Osteocyte (in vitro differentiated cells): ENCODE measurements around the gene HID1. TPM values are rescaled to one million over a fixed set of nuclear protein-coding genes. Genes with fewer than 3 reads are reported as not detected.

ENCODE experiments used
- DNase-seq: peaks from one replicate; pipeline ENCODE4 v3.0.0; 2021; ENCODE audit warnings: mixed read lengths; ENCODE audit not compliant: unreplicated experiment; ENCODE audit errors: extremely low spot score
- H3K27ac Mint-ChIP-seq: one replicate; pipeline ENCODE4 v1.8.0; 2021; ENCODE audit warnings: mild to moderate bottlenecking, mixed read lengths; ENCODE audit not compliant: unreplicated experiment
- H3K27me3 Mint-ChIP-seq: one replicate; pipeline ENCODE4 v1.8.0; 2021; ENCODE audit warnings: mixed read lengths; ENCODE audit not compliant: unreplicated experiment
- H3K36me3 Mint-ChIP-seq: one replicate; pipeline ENCODE4 v1.8.0; 2021; ENCODE audit warnings: mixed read lengths; ENCODE audit not compliant: unreplicated experiment
- H3K4me1 Mint-ChIP-seq: one replicate; pipeline ENCODE4 v1.8.0; 2021; ENCODE audit warnings: mixed read lengths; ENCODE audit not compliant: unreplicated experiment
- H3K4me3 Mint-ChIP-seq: one replicate; pipeline ENCODE4 v1.8.0; 2021; ENCODE audit warnings: mild to moderate bottlenecking, moderate library complexity, mixed read lengths; ENCODE audit not compliant: unreplicated experiment
- H3K9me3 Mint-ChIP-seq: one replicate; pipeline ENCODE4 v1.8.0; 2021; ENCODE audit warnings: mixed read lengths; ENCODE audit not compliant: unreplicated experiment
- total RNA-seq: library from RNA; stranded (reverse); gene quantifications from 2 replicates; pipeline ENCODE4 v1.2.1, GENCODE V29; 2021
- TF ChIP-seq, protein P1 (sequence below): fragments of 200-600 bp; sonication (generic); IDR thresholded peaks from 2 replicates; pipeline ENCODE4 v1.5.0; 2021; ENCODE audit warnings: antibody characterized with exemption, mild to moderate bottlenecking, moderate library complexity

Gene HID1
- total RNA-seq, 1 donor from 2014 or later: 10.1 TPM

DNA sequence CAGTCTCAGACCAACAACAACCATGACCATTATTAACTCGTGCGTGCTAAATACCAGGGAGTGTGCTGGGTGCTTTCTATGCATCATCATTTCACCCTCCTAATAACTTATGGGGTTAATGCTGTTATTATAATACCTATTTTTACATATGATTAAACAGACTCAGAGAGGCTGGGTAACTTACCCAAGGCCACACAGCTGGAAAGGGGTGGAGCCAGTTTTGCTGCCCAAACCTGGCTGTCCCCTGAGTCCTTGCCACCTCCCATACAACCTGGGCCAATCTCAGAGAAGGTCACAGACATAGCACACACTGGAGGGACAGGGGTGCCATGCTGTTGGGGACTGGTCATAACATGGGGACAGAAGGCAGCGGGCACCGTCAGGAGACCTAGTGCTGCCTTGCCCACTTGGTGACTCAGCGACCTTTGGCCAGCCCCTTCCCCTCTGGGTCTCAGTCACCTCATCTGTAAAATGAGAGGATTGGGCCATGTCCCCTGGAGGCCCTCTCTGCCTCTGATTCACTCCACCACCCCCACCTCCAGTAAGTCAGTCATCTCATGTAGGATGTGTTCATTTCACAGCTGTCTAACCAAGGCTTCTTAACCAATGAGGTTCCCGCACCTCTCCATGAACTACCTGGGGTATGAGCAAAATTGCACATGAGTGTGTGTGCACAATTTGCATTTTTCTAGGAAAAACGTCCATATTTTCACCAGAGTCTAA lies 67.7 kb downstream of the HID1 start:
- Mint-ChIP-seq H3K27ac (no peak overlapping the region), H3K27me3 (peaks cover 34% of the 10 kb centered on the region), H3K36me3 (no peaks in the 10 kb centered on the region), H3K9me3 (no peaks in the 10 kb centered on the region), H3K4me3 (no peak overlapping the region), H3K4me1 (no peaks in the 10 kb centered on the region)
- TF ChIP-seq, protein P1, sequence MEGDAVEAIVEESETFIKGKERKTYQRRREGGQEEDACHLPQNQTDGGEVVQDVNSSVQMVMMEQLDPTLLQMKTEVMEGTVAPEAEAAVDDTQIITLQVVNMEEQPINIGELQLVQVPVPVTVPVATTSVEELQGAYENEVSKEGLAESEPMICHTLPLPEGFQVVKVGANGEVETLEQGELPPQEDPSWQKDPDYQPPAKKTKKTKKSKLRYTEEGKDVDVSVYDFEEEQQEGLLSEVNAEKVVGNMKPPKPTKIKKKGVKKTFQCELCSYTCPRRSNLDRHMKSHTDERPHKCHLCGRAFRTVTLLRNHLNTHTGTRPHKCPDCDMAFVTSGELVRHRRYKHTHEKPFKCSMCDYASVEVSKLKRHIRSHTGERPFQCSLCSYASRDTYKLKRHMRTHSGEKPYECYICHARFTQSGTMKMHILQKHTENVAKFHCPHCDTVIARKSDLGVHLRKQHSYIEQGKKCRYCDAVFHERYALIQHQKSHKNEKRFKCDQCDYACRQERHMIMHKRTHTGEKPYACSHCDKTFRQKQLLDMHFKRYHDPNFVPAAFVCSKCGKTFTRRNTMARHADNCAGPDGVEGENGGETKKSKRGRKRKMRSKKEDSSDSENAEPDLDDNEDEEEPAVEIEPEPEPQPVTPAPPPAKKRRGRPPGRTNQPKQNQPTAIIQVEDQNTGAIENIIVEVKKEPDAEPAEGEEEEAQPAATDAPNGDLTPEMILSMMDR: no peak
- no peak for DNase-seq

DNA sequence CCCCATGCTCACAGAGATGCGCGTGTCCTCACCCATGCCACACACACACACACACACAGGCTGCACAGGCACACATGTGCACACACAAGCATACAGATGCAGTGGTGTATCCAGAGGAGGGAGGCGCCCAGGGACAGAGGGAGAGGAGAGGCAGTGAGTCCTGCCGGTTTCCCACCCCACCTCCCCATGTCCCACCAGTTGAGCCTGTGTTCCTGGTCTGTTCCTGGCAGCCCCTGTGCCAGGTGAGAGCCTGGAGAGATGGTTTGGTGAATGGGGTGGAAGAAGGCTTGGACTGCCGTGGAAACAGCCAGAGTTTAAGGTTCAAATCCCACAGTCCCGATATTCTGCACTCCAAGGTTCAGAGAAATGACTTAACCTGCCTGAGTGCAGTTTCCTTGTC lies 68.9 kb downstream of the HID1 start:
- H3K27me3 Mint-ChIP-seq: peaks cover 27% of the 10 kb centered on the region
- TF ChIP-seq, protein P1: no peak
- H3K36me3 Mint-ChIP-seq: no peaks in the 10 kb centered on the region
- no peaks in the 10 kb centered on the region for H3K9me3 Mint-ChIP-seq
- DNase-seq: peak; percentile 77
- H3K27ac Mint-ChIP-seq: no peak overlapping the region
- no peak overlapping the region for H3K4me3 Mint-ChIP-seq
- H3K4me1 Mint-ChIP-seq: no peaks in the 10 kb centered on the region

DNA sequence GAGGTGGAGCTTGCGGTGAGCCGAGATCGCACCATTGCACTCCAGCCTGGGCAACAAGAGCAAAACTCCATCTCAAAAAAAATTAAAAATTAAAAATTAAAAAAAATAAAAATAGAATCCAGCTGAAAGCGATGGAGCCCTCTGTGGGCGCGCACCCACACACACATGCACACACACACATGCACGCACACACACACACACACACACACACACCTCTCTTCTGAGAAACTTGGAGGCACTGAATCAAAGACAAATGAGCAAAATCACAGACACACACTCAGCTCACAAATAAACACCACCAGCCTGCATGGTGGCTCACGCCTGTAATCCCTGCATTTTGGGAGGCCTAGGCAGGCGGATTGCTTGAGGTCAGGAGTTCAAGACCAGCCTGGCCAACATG lies 69.5 kb downstream of the HID1 start:
- H3K36me3 Mint-ChIP-seq: no peaks in the 10 kb centered on the region
- H3K4me3 Mint-ChIP-seq: no peak overlapping the region
- TF ChIP-seq, protein P1: no peak
- H3K27me3 Mint-ChIP-seq: peaks cover 25% of the 10 kb centered on the region
- H3K4me1 Mint-ChIP-seq: no peaks in the 10 kb centered on the region
- H3K9me3 Mint-ChIP-seq: no peaks in the 10 kb centered on the region
- DNase-seq: no peak
- no peak overlapping the region for H3K27ac Mint-ChIP-seq

DNA sequence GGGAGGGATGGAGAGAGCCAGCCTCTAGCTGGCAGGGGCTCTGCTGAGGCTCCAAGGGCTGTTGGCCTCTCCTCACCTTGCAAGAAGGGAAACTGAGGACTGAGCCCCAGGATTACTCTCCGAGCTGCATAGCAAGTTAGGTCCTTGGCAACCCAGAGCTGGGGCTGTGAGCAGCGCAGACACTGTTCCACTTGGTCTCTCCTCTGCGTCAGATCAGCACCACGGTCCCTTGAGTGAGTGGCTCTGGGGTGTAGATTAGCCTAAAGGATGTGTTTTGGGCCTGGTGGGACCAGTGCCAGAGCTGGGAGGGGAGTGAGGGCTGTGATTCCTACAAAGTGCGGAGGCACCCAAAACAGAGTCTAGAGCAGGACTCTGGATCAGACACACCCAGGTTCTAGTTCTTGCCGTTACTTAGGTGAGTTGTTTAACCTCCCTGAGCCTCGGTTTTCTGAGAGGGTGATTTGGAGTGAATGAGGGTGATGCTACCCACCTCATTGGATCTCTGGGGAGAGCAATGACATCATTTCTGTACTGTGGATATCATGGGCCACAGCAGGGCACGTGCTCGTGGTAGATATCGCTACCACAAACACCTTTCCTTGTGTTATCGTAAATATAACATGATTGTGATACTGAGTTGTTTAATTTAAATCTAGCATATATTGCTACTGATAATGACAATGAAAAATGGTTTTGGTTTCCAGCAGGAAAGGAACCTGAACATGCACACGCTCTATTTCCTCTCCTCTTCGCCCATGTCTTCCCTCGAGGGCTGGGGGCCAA lies 71.0 kb downstream of the HID1 start:
- Mint-ChIP-seq H3K9me3 (no peaks in the 10 kb centered on the region), H3K4me1 (no peaks in the 10 kb centered on the region), H3K36me3 (no peaks in the 10 kb centered on the region), H3K27me3 (peaks cover 31% of the 10 kb centered on the region), H3K4me3 (no peak overlapping the region), H3K27ac (no peak overlapping the region)
- TF ChIP-seq, protein P1: no peak
- no peak for DNase-seq

Other genes starting within 250 kb of the HID1 start
- gene RAB37, start 235.5 kb downstream of the HID1 start, total RNA-seq: not detected in 2 replicates
- 117 and 125 TPM in 2 replicates for gene NHERF1, start 224.1 kb downstream of the HID1 start, total RNA-seq
- 48.6 and 52.5 TPM in 2 replicates for gene NAT9, start 196.4 kb downstream of the HID1 start, total RNA-seq
- gene GRIN2C, start 112.9 kb downstream of the HID1 start, total RNA-seq: 0.10 and 0.13 TPM in 2 replicates
- 9.1 and 11.2 TPM in 2 replicates for gene FDXR, start 99.8 kb downstream of the HID1 start, total RNA-seq
- gene FADS6, start 79.1 kb downstream of the HID1 start, total RNA-seq: not detected in 2 replicates
- not detected in 2 replicates for gene USH1G, start 49.5 kb downstream of the HID1 start, total RNA-seq
- gene OTOP2, start 48.5 kb downstream of the HID1 start, total RNA-seq: not detected in 2 replicates
- gene OTOP3, start 36.9 kb downstream of the HID1 start, total RNA-seq: not detected in 2 replicates
- 21.4 and 22.8 TPM in 2 replicates for gene CDR2L, start 14.9 kb upstream of the HID1 start, total RNA-seq
- gene MRPL58, start 39.9 kb upstream of the HID1 start, total RNA-seq: 22.4 and 25.1 TPM in 2 replicates
- gene ATP5PD, start 74.2 kb upstream of the HID1 start, total RNA-seq: 195 and 212 TPM in 2 replicates
- 22.3 and 23.7 TPM in 2 replicates for gene KCTD2, start 74.5 kb upstream of the HID1 start, total RNA-seq
- gene SLC16A5, start 115.2 kb upstream of the HID1 start, total RNA-seq: 7.0 and 7.6 TPM in 2 replicates
- gene ARMC7, start 137.2 kb upstream of the HID1 start, total RNA-seq: 12.8 and 13.6 TPM in 2 replicates
- 45.6 and 48.2 TPM in 2 replicates for gene NT5C, start 159.0 kb upstream of the HID1 start, total RNA-seq
- 89.7 and 95.9 TPM in 2 replicates for gene JPT1, start 181.8 kb upstream of the HID1 start, total RNA-seq
- gene SUMO2, start 210.2 kb upstream of the HID1 start, total RNA-seq: 472 and 483 TPM in 2 replicates
- gene NUP85, start 232.9 kb upstream of the HID1 start, total RNA-seq: 58.1 and 61.1 TPM in 2 replicates